Neural cell (in vitro differentiated cells): ENCODE measurements around the gene DLG4.
A peak's percentile ranks its signal among the peaks of the same experiment; 100 is the strongest.

Experiments used
- CTCF ChIP-seq: fragments of 450-650 bp; IDR thresholded peaks from 2 replicates; pipeline ENCODE4 v1.5.1; 2014; ENCODE audit warnings: antibody characterized with exemption, mild to moderate bottlenecking, moderate library complexity; ENCODE audit not compliant: poor library complexity, severe bottlenecking
- EP300 ChIP-seq: fragments of 450-650 bp; conservative IDR thresholded peaks from 2 replicates; pipeline ENCODE4 v1.6.1; 2014; ENCODE audit warnings: antibody characterized with exemption, mild to moderate bottlenecking, moderate library complexity; ENCODE audit not compliant: poor library complexity, severe bottlenecking
- POLR2AphosphoS5 ChIP-seq: IDR thresholded peaks from 2 replicates; pipeline ENCODE4 v1.6.1; 2012
- RAD21 ChIP-seq: fragments of 450-650 bp; conservative IDR thresholded peaks from 2 replicates; pipeline ENCODE4 v1.6.1; 2014; ENCODE audit warnings: antibody characterized with exemption, mild to moderate bottlenecking, moderate library complexity
- REST ChIP-seq: IDR thresholded peaks from 2 replicates; pipeline ENCODE4 v1.6.1; 2012; ENCODE audit warnings: borderline replicate concordance
- SMC3 ChIP-seq: fragments of 450-650 bp; conservative IDR thresholded peaks from 2 replicates; pipeline ENCODE4 v1.6.1; 2014; ENCODE audit warnings: antibody characterized with exemption, mild to moderate bottlenecking, moderate library complexity; ENCODE audit not compliant: poor library complexity
- TAF1 ChIP-seq: IDR thresholded peaks from 2 replicates; pipeline ENCODE4 v1.6.1; 2012; ENCODE audit warnings: low read depth

- TF ChIP-seq EP300 (no peak), REST (peak; percentile 37), CTCF (no peak), POLR2AphosphoS5 (no peak), SMC3 (no peak), TAF1 (no peak), RAD21 (no peak)
Measured at GRCh38 chr17:7217113-7217987, 2.3 kb downstream of the DLG4 start.
